Colonic mucosa (tissue), 4 donors: ENCODE measurements around the gene SPATA31C1. TPM values are rescaled to one million over a fixed set of nuclear protein-coding genes. Genes with fewer than 3 reads are reported as not detected.
"Not testable (repeated sequence)": the region's sequence is repeated elsewhere in the genome, so short reads cannot be mapped to it uniquely, and the experiment has no call there.

Experiments used
- DNase-seq: peaks from one replicate; pipeline ENCODE4 v3.0.0-alpha.2; 2020
- H3K27ac ChIP-seq: fragments of 200-600 bp; one replicate; pipeline ENCODE4 v1.8.0; 2021
- H3K27me3 ChIP-seq: fragments of 200-600 bp; one replicate; pipeline ENCODE4 v1.8.0; 2021
- H3K36me3 ChIP-seq: fragments of 200-600 bp; one replicate; pipeline ENCODE4 v1.8.0; 2021
- H3K4me1 ChIP-seq: fragments of 200-600 bp; one replicate; pipeline ENCODE4 v1.8.0; 2021; ENCODE audit warnings: mild to moderate bottlenecking
- H3K4me3 ChIP-seq: fragments of 200-600 bp; one replicate; pipeline ENCODE4 v1.8.0; 2021
- H3K9ac ChIP-seq, 2 donors: one replicate each; pipeline ENCODE4 v1.7.0; 2013; ENCODE audit warnings: control low read depth in 2 of 2, low read depth in 2 of 2, low read length in 2 of 2
- H3K9me3 ChIP-seq: fragments of 200-600 bp; one replicate; pipeline ENCODE4 v1.8.0; 2021
- CTCF ChIP-seq: fragments of 200-600 bp; IDR thresholded peaks from one replicate; pipeline ENCODE4 v1.8.0; 2022; ENCODE audit warnings: antibody characterized with exemption, mild to moderate bottlenecking
- intact Hi-C: fragments of 100-400 bp; cut with DNase I; formaldehyde crosslinking; loops from one replicate; pipeline ENCODE4 v1.14.1; 2022
- total RNA-seq, 2 donors: library from RNA; stranded (reverse); fragmentation: NEBNext Ultra II Directional in 1 of 2; extraction: Animal tissue kit (Norgen Biotek cat#: 25700) in 1 of 2; gene quantifications; one replicate each; pipeline ENCODE4 v1.2.1, GENCODE V29; 2021
- donor health status: healthy.
- donor health status: DM: no; HTN: no; CAD: no.
- donor health status: DM: no; HTN: no; CAD: no.

SPATA31C1 gene
- total RNA-seq, 2 donors from 2014 or later: not detected

- DNase-seq: no peak
Observed at GRCh38 chr9:87891754-87892153, 26.0 kb upstream of the SPATA31C1 start.

GRCh38 chr9:87892956-87893355 is 24.8 kb upstream of the SPATA31C1 start:
- no peak overlapping the region for H3K9ac ChIP-seq
- TF ChIP-seq CTCF: no peak
- H3K36me3 ChIP-seq: no peaks in the 10 kb centered on the region
- intact Hi-C loops: no loop called here
- H3K4me1 ChIP-seq: no peaks in the 10 kb centered on the region
- H3K27ac ChIP-seq: no peak overlapping the region
- H3K27me3 ChIP-seq: no peaks in the 10 kb centered on the region
- no peak overlapping the region for H3K4me3 ChIP-seq
- DNase-seq: no peak
- H3K9me3 ChIP-seq: no peaks in the 10 kb centered on the region

More at GRCh38 chr9:87891754-87892153, 26.0 kb upstream of the SPATA31C1 start:
- Histone ChIP-seq H3K9me3 (no peaks in the 10 kb centered on the region), H3K27me3 (no peaks in the 10 kb centered on the region), H3K4me1 (no peaks in the 10 kb centered on the region), H3K4me3 (no peak overlapping the region), H3K36me3 (no peaks in the 10 kb centered on the region), H3K9ac (no peak overlapping the region), H3K27ac (no peak overlapping the region)
- no peak for TF ChIP-seq CTCF
- intact Hi-C loops: no loop called here

- no peaks in the 10 kb centered on the region for H3K9me3 ChIP-seq
- intact Hi-C loops: no loop called here
- no peak for TF ChIP-seq CTCF
Observed at GRCh38 chr9:87894998-87895625, 22.6 kb upstream of the SPATA31C1 start.

GRCh38 chr9:87896891-87897290 is 20.9 kb upstream of the SPATA31C1 start:
- intact Hi-C loops: no loop called here

More at GRCh38 chr9:87894998-87895625, 22.6 kb upstream of the SPATA31C1 start:
- Histone ChIP-seq H3K27ac (no peak overlapping the region), H3K4me1 (no peaks in the 10 kb centered on the region), H3K27me3 (no peaks in the 10 kb centered on the region), H3K4me3 (no peak overlapping the region), H3K9ac (no peak overlapping the region), H3K36me3 (no peaks in the 10 kb centered on the region)
- DNase-seq: no peak

GRCh38 chr9:87898151-87898550 is 19.6 kb upstream of the SPATA31C1 start:
- no peak for TF ChIP-seq CTCF

More at GRCh38 chr9:87896891-87897290, 20.9 kb upstream of the SPATA31C1 start:
- no peak overlapping the region for H3K9ac ChIP-seq
- H3K9me3 ChIP-seq: no peaks in the 10 kb centered on the region
- no peak overlapping the region for H3K27ac ChIP-seq
- no peak for DNase-seq
- H3K27me3 ChIP-seq: no peaks in the 10 kb centered on the region
- no peaks in the 10 kb centered on the region for H3K4me1 ChIP-seq
- no peaks in the 10 kb centered on the region for H3K36me3 ChIP-seq
- H3K4me3 ChIP-seq: no peak overlapping the region
- TF ChIP-seq CTCF: no peak

GRCh38 chr9:87902371-87902770 is 15.4 kb upstream of the SPATA31C1 start:
- H3K9me3 ChIP-seq, H3K27me3 ChIP-seq, H3K4me3 ChIP-seq, DNase-seq, intact Hi-C loops, H3K9ac ChIP-seq, H3K36me3 ChIP-seq, H3K27ac ChIP-seq, H3K4me1 ChIP-seq: not testable (repeated sequence)

More at GRCh38 chr9:87898151-87898550, 19.6 kb upstream of the SPATA31C1 start:
- Histone ChIP-seq H3K4me3 (no peak overlapping the region), H3K27ac (no peak overlapping the region), H3K36me3 (no peaks in the 10 kb centered on the region), H3K9ac (no peak overlapping the region), H3K4me1 (no peaks in the 10 kb centered on the region), H3K9me3 (no peaks in the 10 kb centered on the region), H3K27me3 (no peaks in the 10 kb centered on the region)
- intact Hi-C loops: no loop called here
- DNase-seq: no peak
